Suprapubic skin (tissue), 3 donors: ENCODE results near the gene THOC1.

Experiments
- POLR2A ChIP-seq, 2 donors: fragments of 450-650 bp; IDR thresholded peaks; one replicate each; pipeline ENCODE4 v1.6.1; 2017; ENCODE audit warnings: antibody characterized with exemption in 2 of 2, mild to moderate bottlenecking in 2 of 2, moderate library complexity in 2 of 2
- TF ChIP-seq, protein P1 (sequence below), 2 donors: fragments of 200-600 bp in 1 of 2; fragments of 450-650 bp in 1 of 2; sonication (generic) in 1 of 2; IDR thresholded peaks; one replicate each; pipeline ENCODE4 v1.5.1; 2016 to 2019; ENCODE audit warnings: antibody characterized with exemption in 2 of 2, mild to moderate bottlenecking in 1 of 2, moderate library complexity in 1 of 2

DNA sequence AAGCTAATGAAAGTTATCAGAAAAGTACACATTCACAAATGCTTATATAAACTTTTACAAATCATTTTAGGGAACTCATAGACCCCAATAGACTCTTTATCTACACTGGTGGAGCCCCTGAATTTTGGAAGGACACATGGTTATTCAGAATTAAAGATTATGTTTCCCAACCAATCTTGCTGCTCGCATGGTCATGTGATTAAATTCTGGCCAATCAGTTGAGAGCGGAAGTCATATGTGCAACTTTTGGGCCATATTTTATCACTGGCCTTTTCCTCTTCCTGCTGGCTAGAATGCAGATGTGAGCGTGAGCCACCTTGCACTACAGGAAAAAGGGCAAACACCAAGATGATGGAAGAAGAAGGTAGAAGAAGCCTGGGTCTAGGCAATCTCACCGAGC is 19.8 kb downstream of the THOC1 start:
- no peak for TF ChIP-seq POLR2A (IDR thresholded peaks at IDR 0.05)
- TF ChIP-seq, protein P1, sequence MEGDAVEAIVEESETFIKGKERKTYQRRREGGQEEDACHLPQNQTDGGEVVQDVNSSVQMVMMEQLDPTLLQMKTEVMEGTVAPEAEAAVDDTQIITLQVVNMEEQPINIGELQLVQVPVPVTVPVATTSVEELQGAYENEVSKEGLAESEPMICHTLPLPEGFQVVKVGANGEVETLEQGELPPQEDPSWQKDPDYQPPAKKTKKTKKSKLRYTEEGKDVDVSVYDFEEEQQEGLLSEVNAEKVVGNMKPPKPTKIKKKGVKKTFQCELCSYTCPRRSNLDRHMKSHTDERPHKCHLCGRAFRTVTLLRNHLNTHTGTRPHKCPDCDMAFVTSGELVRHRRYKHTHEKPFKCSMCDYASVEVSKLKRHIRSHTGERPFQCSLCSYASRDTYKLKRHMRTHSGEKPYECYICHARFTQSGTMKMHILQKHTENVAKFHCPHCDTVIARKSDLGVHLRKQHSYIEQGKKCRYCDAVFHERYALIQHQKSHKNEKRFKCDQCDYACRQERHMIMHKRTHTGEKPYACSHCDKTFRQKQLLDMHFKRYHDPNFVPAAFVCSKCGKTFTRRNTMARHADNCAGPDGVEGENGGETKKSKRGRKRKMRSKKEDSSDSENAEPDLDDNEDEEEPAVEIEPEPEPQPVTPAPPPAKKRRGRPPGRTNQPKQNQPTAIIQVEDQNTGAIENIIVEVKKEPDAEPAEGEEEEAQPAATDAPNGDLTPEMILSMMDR (IDR thresholded peaks at IDR 0.05) = no peak
